Mesendoderm (in vitro differentiated cells): ENCODE results near the gene GAS2.

Experiments
- DNase-seq: peaks from one replicate; pipeline ENCODE4 v3.0.0; 2013
- H2AK5ac ChIP-seq: 2 replicates; pipeline ENCODE4 v1.6.1; 2013; ENCODE audit warnings: low read length, inconsistent platforms
- H2BK120ac ChIP-seq: 2 replicates; pipeline ENCODE4 v1.6.1; 2013; ENCODE audit warnings: low read depth, mild to moderate bottlenecking, low read length, moderate library complexity, mixed read lengths
- H2BK15ac ChIP-seq: replicated peaks from 2 replicates; pipeline ENCODE4 v1.6.1; 2013; ENCODE audit warnings: low read depth, mild to moderate bottlenecking, moderate library complexity
- H2BK5ac ChIP-seq: 2 replicates; pipeline ENCODE4 v1.6.1; 2013; ENCODE audit warnings: low read length, inconsistent platforms
- H3K18ac ChIP-seq: 2 replicates; pipeline ENCODE4 v1.6.1; 2013; ENCODE audit warnings: mild to moderate bottlenecking, low read length, mixed read lengths
- H3K23ac ChIP-seq: one replicate; pipeline ENCODE4 v1.6.1; 2013; ENCODE audit warnings: low read length
- H3K27ac ChIP-seq: 2 replicates; pipeline ENCODE4 v1.5.1; 2013; ENCODE audit warnings: low read depth, mild to moderate bottlenecking, inconsistent platforms, low read length, moderate library complexity
- H3K27me3 ChIP-seq: 2 replicates; pipeline ENCODE4 v1.6.1; 2013; ENCODE audit warnings: low read length, control low read depth, mild to moderate bottlenecking, inconsistent platforms; ENCODE audit not compliant: insufficient read depth, poor library complexity
- H3K36me3 ChIP-seq: 2 replicates; pipeline ENCODE4 v1.6.1; 2013; ENCODE audit warnings: low read length, inconsistent platforms; ENCODE audit not compliant: control insufficient read depth, insufficient read depth
- H3K4ac ChIP-seq: one replicate; pipeline ENCODE4 v1.6.1; 2013; ENCODE audit warnings: low read depth, mild to moderate bottlenecking, low read length, moderate library complexity
- H3K4me1 ChIP-seq: 2 replicates; pipeline ENCODE4 v1.6.1; 2013; ENCODE audit warnings: low read depth, low read length, inconsistent platforms; ENCODE audit not compliant: control insufficient read depth
- H3K4me2 ChIP-seq: 2 replicates; pipeline ENCODE4 v1.6.1; 2013; ENCODE audit warnings: low read length
- H3K4me3 ChIP-seq: 2 replicates; pipeline ENCODE4 v1.5.1; 2013; ENCODE audit warnings: mild to moderate bottlenecking, low read length
- H3K56ac ChIP-seq: one replicate; pipeline ENCODE4 v1.6.1; 2013; ENCODE audit warnings: low read length
- H3K79me1 ChIP-seq: 2 replicates; pipeline ENCODE4 v1.6.1; 2013; ENCODE audit warnings: low read length, inconsistent platforms
- H3K79me2 ChIP-seq: 2 replicates; pipeline ENCODE4 v1.6.1; 2013; ENCODE audit warnings: mild to moderate bottlenecking, low read length; ENCODE audit not compliant: control insufficient read depth, insufficient read depth
- H3K9ac ChIP-seq: 2 replicates; pipeline ENCODE4 v1.6.1; 2013; ENCODE audit warnings: low read length, inconsistent platforms
- H4K5ac ChIP-seq: one replicate; pipeline ENCODE4 v1.6.1; 2013; ENCODE audit warnings: low read length
- H4K8ac ChIP-seq: one replicate; pipeline ENCODE4 v1.6.1; 2013; ENCODE audit warnings: low read depth, mild to moderate bottlenecking, control low read depth, low read length, moderate library complexity
- WGBS: extraction: QIAGEN DNeasy Blood & Tissue Kit; methylation state at CpG from one replicate; pipeline ENCODE4 v1.1.7; 2013; ENCODE audit warnings: low lambda C conversion rate, missing lambda C conversion rate; ENCODE audit not compliant: insufficient coverage; ENCODE audit errors: extremely low coverage; 5-methylcytosine and 5-hydroxymethylcytosine counted together

The GAS2 gene

GRCh38 chr11:22690257-22690656, 23.8 kb downstream of the GAS2 start:
- no peak overlapping the region for H3K23ac ChIP-seq
- no peak overlapping the region for H3K4ac ChIP-seq
- H4K5ac ChIP-seq, result no peak overlapping the region
- H3K4me2 ChIP-seq, result no peak overlapping the region
- no peaks in the 10 kb centered on the region for H3K79me1 ChIP-seq
- H3K27ac ChIP-seq, result no peak overlapping the region
- H3K4me3 ChIP-seq, result no peak overlapping the region
- no peak for DNase-seq
- no peak overlapping the region for H4K8ac ChIP-seq
- no peak overlapping the region for H3K9ac ChIP-seq
- H3K79me2 ChIP-seq, result no peaks in the 10 kb centered on the region
- no peak overlapping the region for H3K18ac ChIP-seq
- no peak overlapping the region for H2AK5ac ChIP-seq
- no peaks in the 10 kb centered on the region for H3K27me3 ChIP-seq
- no peak overlapping the region for H3K56ac ChIP-seq
- no peaks in the 10 kb centered on the region for H3K4me1 ChIP-seq
- H2BK120ac ChIP-seq, result no peak overlapping the region
- H3K36me3 ChIP-seq, result no peaks in the 10 kb centered on the region
- H2BK15ac ChIP-seq, result no peak overlapping the region
- no peak overlapping the region for H2BK5ac ChIP-seq
- WGBS, result no CpG with 5 or more reads among the region's 1 CpG

GRCh38 chr11:22690871-22691270, 24.5 kb downstream of the GAS2 start:
- Histone ChIP-seq H3K79me2 (no peaks in the 10 kb centered on the region), H3K23ac (no peak overlapping the region), H3K4me2 (no peak overlapping the region), H3K27me3 (no peaks in the 10 kb centered on the region), H4K8ac (no peak overlapping the region), H3K4me3 (no peak overlapping the region), H2AK5ac (no peak overlapping the region), H3K79me1 (no peaks in the 10 kb centered on the region), H3K4me1 (no peaks in the 10 kb centered on the region), H2BK15ac (no peak overlapping the region), H3K27ac (no peak overlapping the region), H2BK5ac (no peak overlapping the region), H3K9ac (no peak overlapping the region), H3K36me3 (no peaks in the 10 kb centered on the region), H3K56ac (no peak overlapping the region), H3K18ac (no peak overlapping the region), H4K5ac (no peak overlapping the region), H2BK120ac (no peak overlapping the region), H3K4ac (no peak overlapping the region)
- WGBS, result no CpG with 5 or more reads among the region's 4 CpGs
- DNase-seq, result no peak

GRCh38 chr11:22699388-22699787, 33.0 kb downstream of the GAS2 start:
- Histone ChIP-seq H2BK15ac (no peak overlapping the region), H3K4me3 (no peak overlapping the region), H3K4me2 (no peak overlapping the region), H4K8ac (no peak overlapping the region), H3K56ac (no peak overlapping the region), H4K5ac (no peak overlapping the region), H3K4me1 (peaks cover 2% of the 10 kb centered on the region), H3K9ac (no peak overlapping the region), H2BK120ac (no peak overlapping the region), H3K79me1 (no peaks in the 10 kb centered on the region), H3K27ac (no peak overlapping the region), H3K36me3 (no peaks in the 10 kb centered on the region), H3K18ac (no peak overlapping the region), H2AK5ac (no peak overlapping the region), H2BK5ac (no peak overlapping the region), H3K79me2 (no peaks in the 10 kb centered on the region), H3K23ac (no peak overlapping the region), H3K27me3 (no peaks in the 10 kb centered on the region), H3K4ac (no peak overlapping the region)
- no CpG with 5 or more reads among the region's 1 CpG for WGBS
- DNase-seq, result no peak

- Histone ChIP-seq H2AK5ac (no peak overlapping the region), H3K36me3 (no peaks in the 10 kb centered on the region), H3K4me3 (no peak overlapping the region), H3K27me3 (no peaks in the 10 kb centered on the region), H3K23ac (no peak overlapping the region), H3K79me2 (no peaks in the 10 kb centered on the region), H3K4ac (no peak overlapping the region), H3K4me1 (peaks cover 2% of the 10 kb centered on the region), H4K8ac (no peak overlapping the region), H3K79me1 (no peaks in the 10 kb centered on the region), H3K9ac (no peak overlapping the region), H3K56ac (no peak overlapping the region), H2BK120ac (no peak overlapping the region), H4K5ac (no peak overlapping the region), H3K27ac (no peak overlapping the region), H3K18ac (no peak overlapping the region), H3K4me2 (no peak overlapping the region), H2BK15ac (no peak overlapping the region), H2BK5ac (no peak overlapping the region)
- DNase-seq, result no peak
Measured at GRCh38 chr11:22702031-22702430, 35.6 kb downstream of the GAS2 start.

DNA sequence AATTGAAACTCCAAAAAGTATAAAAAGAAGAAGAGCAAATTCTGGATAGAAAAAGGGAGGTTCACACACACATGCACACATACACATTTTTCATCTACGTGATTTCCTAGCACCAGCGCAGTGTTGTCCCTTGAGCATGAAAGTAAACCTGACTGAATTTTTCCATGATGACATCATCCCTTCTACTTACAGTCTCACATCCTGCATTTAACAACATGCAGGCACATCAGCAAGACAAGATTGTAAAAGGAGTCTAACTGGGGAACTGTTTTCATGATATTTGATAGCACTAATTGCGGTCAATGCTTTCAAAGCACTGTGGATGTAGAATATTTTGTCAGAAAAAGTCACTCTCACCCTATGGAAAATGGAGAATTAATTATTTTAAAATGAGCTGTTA, 36.6 kb downstream of the GAS2 start:
- H3K36me3 ChIP-seq, result no peaks in the 10 kb centered on the region
- no peak overlapping the region for H3K56ac ChIP-seq
- no peak overlapping the region for H3K9ac ChIP-seq
- H2BK120ac ChIP-seq, result no peak overlapping the region
- no peak overlapping the region for H3K23ac ChIP-seq
- WGBS, result no CpG with 5 or more reads among the region's 3 CpGs
- H4K8ac ChIP-seq, result no peak overlapping the region
- H3K4me1 ChIP-seq, result peaks cover 2% of the 10 kb centered on the region
- H2BK15ac ChIP-seq, result no peak overlapping the region
- H3K27me3 ChIP-seq, result no peaks in the 10 kb centered on the region
- no peak overlapping the region for H3K4ac ChIP-seq
- no peak overlapping the region for H3K27ac ChIP-seq
- H3K4me3 ChIP-seq, result no peak overlapping the region
- no peak overlapping the region for H4K5ac ChIP-seq
- H3K79me1 ChIP-seq, result no peaks in the 10 kb centered on the region
- no peak overlapping the region for H2BK5ac ChIP-seq
- no peak overlapping the region for H3K18ac ChIP-seq
- H3K4me2 ChIP-seq, result no peak overlapping the region
- no peaks in the 10 kb centered on the region for H3K79me2 ChIP-seq
- no peak overlapping the region for H2AK5ac ChIP-seq
- peak; percentile 76 for DNase-seq

GRCh38 chr11:22703591-22703990, 37.2 kb downstream of the GAS2 start:
- no peak overlapping the region for H3K18ac ChIP-seq
- H2AK5ac ChIP-seq, result no peak overlapping the region
- no peak overlapping the region for H3K9ac ChIP-seq
- no CpG with 5 or more reads among the region's 2 CpGs for WGBS
- no peak overlapping the region for H4K5ac ChIP-seq
- no peaks in the 10 kb centered on the region for H3K79me2 ChIP-seq
- H3K79me1 ChIP-seq, result no peaks in the 10 kb centered on the region
- no peak overlapping the region for H3K23ac ChIP-seq
- no peaks in the 10 kb centered on the region for H3K36me3 ChIP-seq
- peak; percentile 11 for DNase-seq
- H4K8ac ChIP-seq, result no peak overlapping the region
- H3K4me1 ChIP-seq, result peaks cover 2% of the 10 kb centered on the region
- H3K27ac ChIP-seq, result no peak overlapping the region
- H3K4me3 ChIP-seq, result no peak overlapping the region
- no peak overlapping the region for H2BK120ac ChIP-seq
- no peak overlapping the region for H3K4ac ChIP-seq
- H2BK5ac ChIP-seq, result no peak overlapping the region
- H3K4me2 ChIP-seq, result no peak overlapping the region
- H3K56ac ChIP-seq, result no peak overlapping the region
- no peaks in the 10 kb centered on the region for H3K27me3 ChIP-seq
- no peak overlapping the region for H2BK15ac ChIP-seq
